ENCODE data around the gene DGCR8.

DNA sequence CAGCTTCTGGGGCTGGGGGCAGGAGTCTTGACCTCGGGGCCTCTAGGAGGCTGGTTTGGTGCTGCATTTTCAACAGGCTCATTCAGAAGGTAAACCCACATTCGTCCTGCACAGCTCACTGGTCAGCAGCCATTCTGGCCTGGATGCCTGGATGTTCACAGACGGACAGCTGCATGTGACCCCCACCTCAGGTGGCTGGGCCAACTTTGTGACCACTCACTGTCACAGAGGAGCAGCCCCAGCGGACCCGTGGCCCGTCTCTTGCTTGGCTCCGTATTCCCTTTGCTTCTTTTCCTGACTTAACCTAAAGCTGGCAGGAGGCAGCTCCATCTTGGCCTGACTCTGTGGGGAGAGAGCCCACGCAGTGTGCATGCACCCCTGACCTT, 8.2 kb downstream of the DGCR8 start:
- TF ChIP-seq EZH2phosphoT487 (IDR thresholded peaks at IDR 0.05; ENCODE audit: insufficient read depth, low read depth) (no peak), EZH2 (IDR thresholded peaks at IDR 0.05; ENCODE audit: insufficient read depth, poor library complexity, severe bottlenecking) (no peak)

All from GM23248 (cell line).